ENCODE data around the gene DBF4B. TPM values are rescaled to one million over a fixed set of nuclear protein-coding genes. Genes with fewer than 3 reads are reported as not detected.

The DBF4B gene
- total RNA-seq, 2 donors from 2014 or later: 31.1 to 44.9 TPM

DNA sequence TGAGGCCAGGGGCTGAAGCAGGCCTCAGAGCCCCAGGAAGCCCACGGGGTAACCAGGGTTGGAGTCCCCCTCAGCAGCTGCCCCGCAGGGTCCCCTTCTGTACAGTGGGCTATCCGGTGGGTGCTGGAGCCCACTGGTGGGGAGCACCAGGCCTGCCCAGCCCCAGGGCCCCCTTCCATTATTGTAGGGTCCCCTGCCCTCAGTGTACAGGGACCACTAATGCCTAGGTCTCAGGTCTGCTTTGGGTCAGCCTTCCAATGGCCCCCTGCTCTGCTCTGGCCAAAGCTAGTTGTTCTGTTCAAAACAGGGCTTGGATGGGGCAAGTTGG, 51.4 kb downstream of the DBF4B start:
- no peak overlapping the region for H3K9ac ChIP-seq (ENCODE audit: extremely low read depth, low read length, poor library complexity, severe bottlenecking)
- WGBS, 2 experiments (ENCODE audit: insufficient coverage in 1 of 2, insufficient read length in 1 of 2): 72% methylated on average over 3 of the region's 3 CpGs; no CpG with 5 or more reads in 1 of the 2 experiments
- H3K4me1 ChIP-seq (ENCODE audit: control insufficient read depth, insufficient read depth, low read length): peaks cover 4% of the 10 kb centered on the region
- H3K27ac ChIP-seq (ENCODE audit: low read depth, low read length): no peak overlapping the region
- DNase-seq: peak; percentile 52
- peaks cover 75% of the 10 kb centered on the region for H3K27me3 Mint-ChIP-seq (ENCODE audit: insufficient read depth)
- no peaks in the 10 kb centered on the region for H3K4me1 Mint-ChIP-seq
- H3K4me3 Mint-ChIP-seq: peak overlapping the region; percentile 25
- no peak overlapping the region for H3K27ac Mint-ChIP-seq
- H3K9me3 ChIP-seq (ENCODE audit: control insufficient read depth, low read length): no peaks in the 10 kb centered on the region
- H3K4me3 ChIP-seq (ENCODE audit: low read length): no peak overlapping the region
- H3K36me3 Mint-ChIP-seq (ENCODE audit: low read depth): no peaks in the 10 kb centered on the region
- no peaks in the 10 kb centered on the region for H3K36me3 ChIP-seq (ENCODE audit: control insufficient read depth, insufficient read depth, low read length)
- TF ChIP-seq, protein P1, sequence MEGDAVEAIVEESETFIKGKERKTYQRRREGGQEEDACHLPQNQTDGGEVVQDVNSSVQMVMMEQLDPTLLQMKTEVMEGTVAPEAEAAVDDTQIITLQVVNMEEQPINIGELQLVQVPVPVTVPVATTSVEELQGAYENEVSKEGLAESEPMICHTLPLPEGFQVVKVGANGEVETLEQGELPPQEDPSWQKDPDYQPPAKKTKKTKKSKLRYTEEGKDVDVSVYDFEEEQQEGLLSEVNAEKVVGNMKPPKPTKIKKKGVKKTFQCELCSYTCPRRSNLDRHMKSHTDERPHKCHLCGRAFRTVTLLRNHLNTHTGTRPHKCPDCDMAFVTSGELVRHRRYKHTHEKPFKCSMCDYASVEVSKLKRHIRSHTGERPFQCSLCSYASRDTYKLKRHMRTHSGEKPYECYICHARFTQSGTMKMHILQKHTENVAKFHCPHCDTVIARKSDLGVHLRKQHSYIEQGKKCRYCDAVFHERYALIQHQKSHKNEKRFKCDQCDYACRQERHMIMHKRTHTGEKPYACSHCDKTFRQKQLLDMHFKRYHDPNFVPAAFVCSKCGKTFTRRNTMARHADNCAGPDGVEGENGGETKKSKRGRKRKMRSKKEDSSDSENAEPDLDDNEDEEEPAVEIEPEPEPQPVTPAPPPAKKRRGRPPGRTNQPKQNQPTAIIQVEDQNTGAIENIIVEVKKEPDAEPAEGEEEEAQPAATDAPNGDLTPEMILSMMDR (conservative IDR thresholded peaks at IDR 0.05): no peak
- H3K27me3 ChIP-seq (ENCODE audit: control insufficient read depth, insufficient read depth, low read length, poor library complexity, severe bottlenecking): peaks cover 38% of the 10 kb centered on the region
- no peaks in the 10 kb centered on the region for H3K9me3 Mint-ChIP-seq

DNA sequence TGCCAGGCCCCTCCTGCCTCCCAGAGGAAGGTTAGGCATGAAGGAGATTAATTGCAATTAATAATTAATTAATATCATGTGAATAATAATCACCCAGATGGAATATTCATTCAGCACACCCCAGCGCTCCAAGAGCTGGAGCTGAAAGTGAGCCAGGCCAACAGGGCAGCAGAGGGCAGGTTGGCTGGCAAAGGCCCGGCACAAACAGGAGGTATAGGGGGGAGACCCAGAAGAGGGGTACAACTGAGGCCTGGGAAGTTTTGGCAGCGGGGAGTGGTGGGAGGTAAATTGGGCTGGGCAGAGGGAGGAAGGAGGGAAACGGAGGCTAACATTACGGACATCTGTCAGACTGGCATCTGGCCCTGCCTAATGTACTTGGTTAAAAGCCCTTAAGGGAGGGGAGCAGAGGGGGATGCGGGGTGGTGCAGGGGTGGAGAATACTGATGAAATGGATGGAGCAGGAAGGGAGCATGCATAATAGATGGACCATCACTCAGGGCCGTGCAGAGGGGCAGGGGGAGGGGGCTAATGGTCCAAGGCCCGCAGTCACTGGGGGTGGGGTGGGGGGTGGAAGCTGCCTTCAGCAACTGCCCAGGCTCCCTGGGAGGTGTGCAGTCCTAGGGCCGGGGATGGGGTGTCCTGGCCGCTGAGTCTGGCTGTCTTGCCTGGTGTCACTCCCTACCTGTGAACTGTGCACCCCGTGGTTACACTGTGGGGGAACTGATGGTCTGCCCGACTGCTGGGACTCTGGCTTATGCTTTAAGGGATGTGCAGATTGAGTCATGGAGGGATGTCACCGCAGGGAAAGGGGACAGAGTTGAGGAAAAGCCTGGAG, 52.2 kb downstream of the DBF4B start:
- DNase-seq: no peak
- Mint-ChIP-seq H3K9me3 (no peaks in the 10 kb centered on the region), H3K36me3 (ENCODE audit: low read depth) (no peaks in the 10 kb centered on the region), H3K4me3 (no peak overlapping the region), H3K27ac (no peak overlapping the region), H3K27me3 (ENCODE audit: insufficient read depth) (peaks cover 72% of the 10 kb centered on the region), H3K4me1 (no peaks in the 10 kb centered on the region)
- Histone ChIP-seq H3K4me3 (ENCODE audit: low read length) (no peak overlapping the region), H3K27ac (ENCODE audit: low read depth, low read length) (no peak overlapping the region), H3K36me3 (ENCODE audit: control insufficient read depth, insufficient read depth, low read length) (no peaks in the 10 kb centered on the region), H3K9me3 (ENCODE audit: control insufficient read depth, low read length) (no peaks in the 10 kb centered on the region), H3K27me3 (ENCODE audit: control insufficient read depth, insufficient read depth, low read length, poor library complexity, severe bottlenecking) (peaks cover 38% of the 10 kb centered on the region), H3K4me1 (ENCODE audit: control insufficient read depth, insufficient read depth, low read length) (peaks cover 4% of the 10 kb centered on the region), H3K9ac (ENCODE audit: extremely low read depth, low read length, poor library complexity, severe bottlenecking) (no peak overlapping the region)
- 90 to 94% methylated on average over 6 to 13 of the region's 13 CpGs for WGBS, 2 experiments (ENCODE audit: insufficient coverage in 1 of 2, insufficient read length in 1 of 2)
- TF ChIP-seq, protein P1 (conservative IDR thresholded peaks at IDR 0.05): no peak

DNA sequence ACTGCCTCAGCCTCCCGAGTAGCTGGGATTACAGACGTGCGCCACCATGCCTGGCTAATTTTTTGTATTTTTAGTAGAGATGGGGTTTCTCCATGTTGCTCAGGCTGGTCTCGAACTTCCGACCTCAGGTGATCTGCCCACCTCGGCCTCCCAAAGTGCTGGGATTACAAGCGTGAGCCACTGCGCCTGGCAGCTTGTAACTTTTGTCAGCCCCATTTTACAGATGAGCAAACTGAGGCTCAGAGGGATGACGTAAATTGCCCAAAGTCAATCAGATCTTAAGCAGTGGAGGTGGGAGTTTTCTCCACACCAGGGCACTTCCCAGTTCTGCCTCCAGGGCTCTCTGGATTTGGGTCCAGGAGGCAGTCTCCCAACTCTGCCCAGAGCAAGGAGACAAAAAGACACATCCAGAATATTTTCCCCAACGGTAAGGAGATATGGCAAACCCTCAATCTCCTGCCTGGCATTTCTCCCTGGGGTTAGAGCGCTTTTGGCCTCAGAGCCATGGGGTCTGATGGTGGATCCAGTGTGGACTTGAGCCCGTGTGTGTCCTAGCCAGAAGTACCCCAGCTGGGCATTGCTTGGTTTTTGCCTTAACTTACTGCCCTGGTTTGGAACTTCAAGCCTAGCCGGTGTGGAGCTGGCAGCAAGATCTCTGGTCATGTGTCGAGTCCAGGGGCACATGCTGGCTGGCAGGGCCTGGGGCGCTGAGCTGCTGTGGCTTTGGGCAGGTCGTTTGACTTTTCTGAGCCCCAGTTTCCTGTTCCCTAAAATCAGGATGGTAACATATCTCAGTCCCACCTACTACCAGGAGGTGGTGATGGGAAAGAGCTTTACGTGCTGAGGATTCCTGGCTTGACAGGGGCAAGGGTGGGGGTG, 53.7 kb downstream of the DBF4B start:
- Mint-ChIP-seq H3K4me3 (no peak overlapping the region), H3K27me3 (ENCODE audit: insufficient read depth) (peaks cover 58% of the 10 kb centered on the region), H3K9me3 (no peaks in the 10 kb centered on the region), H3K27ac (no peak overlapping the region), H3K4me1 (peaks cover 3% of the 10 kb centered on the region), H3K36me3 (ENCODE audit: low read depth) (no peaks in the 10 kb centered on the region)
- H3K9me3 ChIP-seq (ENCODE audit: control insufficient read depth, low read length): no peaks in the 10 kb centered on the region
- H3K4me3 ChIP-seq (ENCODE audit: low read length): no peak overlapping the region
- no peak for DNase-seq
- TF ChIP-seq, protein P1 (conservative IDR thresholded peaks at IDR 0.05): peak; percentile 29
- no peaks in the 10 kb centered on the region for H3K36me3 ChIP-seq (ENCODE audit: control insufficient read depth, insufficient read depth, low read length)
- H3K27ac ChIP-seq (ENCODE audit: low read depth, low read length): no peak overlapping the region
- 85 to 87% methylated on average over 16 to 17 of the region's 17 CpGs for WGBS, 2 experiments (ENCODE audit: insufficient coverage in 1 of 2, insufficient read length in 1 of 2)
- H3K9ac ChIP-seq (ENCODE audit: extremely low read depth, low read length, poor library complexity, severe bottlenecking): no peak overlapping the region
- peaks cover 34% of the 10 kb centered on the region for H3K27me3 ChIP-seq (ENCODE audit: control insufficient read depth, insufficient read depth, low read length, poor library complexity, severe bottlenecking)
- peaks cover 9% of the 10 kb centered on the region for H3K4me1 ChIP-seq (ENCODE audit: control insufficient read depth, insufficient read depth, low read length)

Measured in endodermal cell (in vitro differentiated cells).